HEK293 (cell line): ENCODE data around the gene NAALADL2.
"Not testable (repeated sequence)": the region's sequence is repeated elsewhere in the genome, so short reads cannot be mapped to it uniquely, and the experiment has no call there.

Experiments
- CTCF ChIA-PET: fragments of 350-600 bp; formaldehyde crosslinking; extraction: SDS; loops from one replicate; lab custom pipeline; 2021; ENCODE audit warnings: antibody characterized with exemption; lab: Yijun Ruan, JAX
- POLR2A ChIA-PET: fragments of 300-600 bp; formaldehyde crosslinking; extraction: SDS; loops from one replicate; lab custom pipeline; 2020; ENCODE audit warnings: antibody characterized with exemption, inconsistent platforms; lab: Yijun Ruan, JAX
- H3K27ac ChIP-seq: fragments of 200-500 bp; sonication (Bioruptor generic); 2 replicates; pipeline ENCODE4 v1.5.1; 2014; ENCODE audit warnings: low read depth, low read length, control low read depth, inconsistent platforms; ENCODE audit errors: extremely low read depth
- H3K36me3 ChIP-seq, 2 experiments: fragments of 200-500 bp in 1 of 2; sonication (Bioruptor generic) in 1 of 2; 1 replicate in 1 of 2; 2 replicates in 1 of 2; pipeline ENCODE4 v1.5.1; 2014 to 2017; ENCODE audit warnings: inconsistent platforms in 2 of 2, low read length in 2 of 2; ENCODE audit not compliant: control insufficient read depth in 2 of 2, insufficient read depth in 1 of 2
- H3K4me1 ChIP-seq: fragments of 200-500 bp; sonication (Bioruptor generic); 2 replicates; pipeline ENCODE4 v1.5.1; 2014; ENCODE audit warnings: mild to moderate bottlenecking, low read length, inconsistent platforms; ENCODE audit not compliant: control insufficient read depth, insufficient read depth
- H3K4me3 ChIP-seq: 2 replicates; pipeline ENCODE4 v1.5.1; 2011; ENCODE audit warnings: low read depth, mild to moderate bottlenecking, control low read depth, low read length, moderate library complexity
- H3K9me3 ChIP-seq: fragments of 200-500 bp; sonication (Bioruptor generic); 2 replicates; pipeline ENCODE4 v1.5.1; 2014; ENCODE audit warnings: low read depth, low read length, inconsistent platforms; ENCODE audit not compliant: control insufficient read depth, insufficient read depth
- BCL11B ChIP-seq: fragments of 450-650 bp; formaldehyde crosslinking; IDR thresholded peaks from 2 replicates; pipeline ENCODE4 v1.5.1; 2016; ENCODE audit warnings: low read depth, missing biosample characterization, missing genetic modification characterization
- KLF17 ChIP-seq: fragments of 450-650 bp; formaldehyde crosslinking; IDR thresholded peaks from 2 replicates; pipeline ENCODE4 v1.5.1; 2016; ENCODE audit warnings: missing biosample characterization, missing genetic modification characterization
- MEIS1 ChIP-seq: sonication (generic); formaldehyde crosslinking; IDR thresholded peaks from 2 replicates; pipeline ENCODE4 v1.8.1; 2022; ENCODE audit warnings: missing genetic modification reagents, mild to moderate bottlenecking, borderline replicate concordance
- OSR2 ChIP-seq: fragments of 450-650 bp; formaldehyde crosslinking; IDR thresholded peaks from 2 replicates; pipeline ENCODE4 v1.5.1; 2016; ENCODE audit warnings: missing biosample characterization, missing genetic modification characterization
- ZFP41 ChIP-seq: fragments of 450-650 bp; formaldehyde crosslinking; IDR thresholded peaks from 2 replicates; pipeline ENCODE4 v1.5.1; 2016; ENCODE audit warnings: missing biosample characterization, missing genetic modification characterization, borderline replicate concordance
- ZNF132 ChIP-seq: fragments of 450-650 bp; formaldehyde crosslinking; IDR thresholded peaks from 2 replicates; pipeline ENCODE4 v1.5.1; 2017; ENCODE audit warnings: missing biosample characterization, missing genetic modification characterization, borderline replicate concordance
- ZNF239 ChIP-seq: fragments of 450-650 bp; formaldehyde crosslinking; IDR thresholded peaks from 2 replicates; pipeline ENCODE4 v1.5.1; 2016; ENCODE audit warnings: missing biosample characterization, missing genetic modification characterization
- ZNF302 ChIP-seq: fragments of 450-650 bp; formaldehyde crosslinking; IDR thresholded peaks from 2 replicates; pipeline ENCODE4 v1.5.1; 2016; ENCODE audit warnings: missing biosample characterization, missing genetic modification characterization, low read depth
- ZNF426 ChIP-seq: fragments of 450-650 bp; formaldehyde crosslinking; IDR thresholded peaks from 2 replicates; pipeline ENCODE4 v1.5.1; 2017; ENCODE audit warnings: missing biosample characterization, missing genetic modification characterization, mild to moderate bottlenecking, inconsistent platforms, moderate library complexity
- ZNF433 ChIP-seq: fragments of 450-650 bp; formaldehyde crosslinking; IDR thresholded peaks from 2 replicates; pipeline ENCODE4 v1.5.1; 2016; ENCODE audit warnings: missing biosample characterization, missing genetic modification characterization, low read depth
- TF ChIP-seq, protein P1 (sequence below): fragments of 450-650 bp; formaldehyde crosslinking; IDR thresholded peaks from 2 replicates; pipeline ENCODE4 v1.5.1; 2017; ENCODE audit warnings: missing biosample characterization, missing genetic modification characterization
- TF ChIP-seq, protein P2 (sequence below): fragments of 450-650 bp; formaldehyde crosslinking; IDR thresholded peaks from 2 replicates; pipeline ENCODE4 v1.5.1; 2017; ENCODE audit warnings: missing biosample characterization, missing genetic modification characterization
- TF ChIP-seq, protein P3 (sequence below): fragments of 450-650 bp; formaldehyde crosslinking; IDR thresholded peaks from 2 replicates; pipeline ENCODE4 v1.5.1; 2016; ENCODE audit warnings: missing biosample characterization, missing genetic modification characterization
- TF ChIP-seq, protein P4 (sequence below): fragments of 450-650 bp; formaldehyde crosslinking; IDR thresholded peaks from 2 replicates; pipeline ENCODE4 v1.5.1; 2016; ENCODE audit warnings: missing biosample characterization, missing genetic modification characterization
- TF ChIP-seq, protein P5 (sequence below): fragments of 450-650 bp; formaldehyde crosslinking; IDR thresholded peaks from 2 replicates; pipeline ENCODE4 v1.5.1; 2016; ENCODE audit warnings: missing biosample characterization, missing genetic modification characterization

The NAALADL2 gene

DNA sequence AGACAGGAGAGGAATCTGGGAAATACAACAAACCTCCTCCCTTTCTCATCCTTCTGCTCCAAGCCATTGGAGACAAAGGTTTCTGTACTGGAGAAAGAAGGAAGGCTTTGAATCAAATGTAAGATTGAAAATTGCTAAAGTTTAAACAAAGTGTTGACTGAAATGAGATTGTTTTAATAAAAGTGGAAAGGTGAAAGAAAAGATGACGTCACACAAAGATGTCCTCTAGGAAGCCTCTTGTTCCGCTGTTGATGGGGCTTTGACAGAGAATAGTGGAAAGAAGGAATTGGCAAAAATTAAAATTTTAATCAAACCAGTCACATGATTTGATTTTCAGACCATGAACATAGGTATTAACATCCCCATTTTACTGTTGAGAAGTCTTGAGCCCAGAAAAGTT, 967.6 kb downstream of the NAALADL2 start:
- Histone ChIP-seq H3K9me3 (no peaks in the 10 kb centered on the region), H3K4me3 (no peak overlapping the region), H3K36me3 (no peaks in the 10 kb centered on the region), H3K27ac (no peak overlapping the region), H3K4me1 (no peaks in the 10 kb centered on the region)
- TF ChIP-seq ZNF302 (no peak), ZNF433 (tag by site-specific recombination) (no peak), ZFP41 (tag by site-specific recombination) (no peak), BCL11B (tag by site-specific recombination) (no peak), ZNF132 (tag by site-specific recombination) (no peak), KLF17 (tag by site-specific recombination) (no peak)
- TF ChIP-seq, protein P1, sequence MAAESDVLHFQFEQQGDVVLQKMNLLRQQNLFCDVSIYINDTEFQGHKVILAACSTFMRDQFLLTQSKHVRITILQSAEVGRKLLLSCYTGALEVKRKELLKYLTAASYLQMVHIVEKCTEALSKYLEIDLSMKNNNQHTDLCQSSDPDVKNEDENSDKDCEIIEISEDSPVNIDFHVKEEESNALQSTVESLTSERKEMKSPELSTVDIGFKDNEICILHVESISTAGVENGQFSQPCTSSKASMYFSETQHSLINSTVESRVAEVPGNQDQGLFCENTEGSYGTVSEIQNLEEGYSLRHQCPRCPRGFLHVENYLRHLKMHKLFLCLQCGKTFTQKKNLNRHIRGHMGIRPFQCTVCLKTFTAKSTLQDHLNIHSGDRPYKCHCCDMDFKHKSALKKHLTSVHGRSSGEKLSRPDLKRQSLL (tag by site-specific recombination): no peak
- TF ChIP-seq, protein P2, sequence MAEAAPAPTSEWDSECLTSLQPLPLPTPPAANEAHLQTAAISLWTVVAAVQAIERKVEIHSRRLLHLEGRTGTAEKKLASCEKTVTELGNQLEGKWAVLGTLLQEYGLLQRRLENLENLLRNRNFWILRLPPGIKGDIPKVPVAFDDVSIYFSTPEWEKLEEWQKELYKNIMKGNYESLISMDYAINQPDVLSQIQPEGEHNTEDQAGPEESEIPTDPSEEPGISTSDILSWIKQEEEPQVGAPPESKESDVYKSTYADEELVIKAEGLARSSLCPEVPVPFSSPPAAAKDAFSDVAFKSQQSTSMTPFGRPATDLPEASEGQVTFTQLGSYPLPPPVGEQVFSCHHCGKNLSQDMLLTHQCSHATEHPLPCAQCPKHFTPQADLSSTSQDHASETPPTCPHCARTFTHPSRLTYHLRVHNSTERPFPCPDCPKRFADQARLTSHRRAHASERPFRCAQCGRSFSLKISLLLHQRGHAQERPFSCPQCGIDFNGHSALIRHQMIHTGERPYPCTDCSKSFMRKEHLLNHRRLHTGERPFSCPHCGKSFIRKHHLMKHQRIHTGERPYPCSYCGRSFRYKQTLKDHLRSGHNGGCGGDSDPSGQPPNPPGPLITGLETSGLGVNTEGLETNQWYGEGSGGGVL: no peak
- ChIA-PET POLR2A (no interaction called here), CTCF (no interaction called here)

DNA sequence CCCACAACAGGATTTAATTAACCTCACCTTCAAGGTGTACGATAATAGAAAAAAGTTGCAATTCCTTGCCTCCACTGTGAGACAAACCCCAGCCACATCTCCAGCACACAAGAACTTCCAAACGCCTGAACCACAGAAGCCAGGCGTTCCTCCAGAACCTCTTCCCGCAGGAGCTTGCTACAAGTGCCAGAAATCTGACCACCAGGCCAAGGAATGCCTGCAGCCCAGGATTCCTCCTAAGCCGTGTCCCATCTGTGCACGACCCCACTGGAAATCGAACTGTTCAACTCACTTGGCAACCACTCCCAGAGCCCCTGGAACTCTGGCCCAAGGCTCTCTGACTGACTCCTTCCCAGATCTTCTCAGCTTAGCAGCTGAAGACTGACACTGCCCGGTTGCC, 970.7 kb downstream of the NAALADL2 start:
- H3K27ac ChIP-seq, H3K4me3 ChIP-seq, H3K4me1 ChIP-seq, H3K9me3 ChIP-seq, H3K36me3 ChIP-seq, POLR2A ChIA-PET, CTCF ChIA-PET: not testable (repeated sequence)

- POLR2A ChIA-PET, H3K4me3 ChIP-seq, CTCF ChIA-PET: not testable (repeated sequence)
Measured at GRCh38 chr3:175835763-175836162, 976.6 kb downstream of the NAALADL2 start.

GRCh38 chr3:175836617-175837016, 977.5 kb downstream of the NAALADL2 start:
- Histone ChIP-seq H3K27ac (no peak overlapping the region), H3K36me3 (no peaks in the 10 kb centered on the region), H3K9me3 (no peaks in the 10 kb centered on the region), H3K4me1 (no peaks in the 10 kb centered on the region), H3K4me3 (no peak overlapping the region)
- POLR2A ChIA-PET: no interaction called here
- CTCF ChIA-PET: no interaction called here
- TF ChIP-seq ZNF239 (tag by site-specific recombination) (no peak), ZNF426 (tag by site-specific recombination) (no peak)

More at GRCh38 chr3:175835763-175836162, 976.6 kb downstream of the NAALADL2 start:
- not testable (repeated sequence) for H3K9me3 ChIP-seq, H3K4me1 ChIP-seq, H3K27ac ChIP-seq, H3K36me3 ChIP-seq

- no peaks in the 10 kb centered on the region for H3K4me1 ChIP-seq
- no peak overlapping the region for H3K27ac ChIP-seq
- H3K4me3 ChIP-seq: no peak overlapping the region
- H3K36me3 ChIP-seq: no peaks in the 10 kb centered on the region
- H3K9me3 ChIP-seq: no peaks in the 10 kb centered on the region
- ChIA-PET CTCF (interaction anchor here (0.6 to 0.7 kb wide), 2 partner anchors 313 to 984 kb away, joined by 3 read pairs; no protein-coding TSS in a partner anchor), POLR2A (no interaction called here)
- TF ChIP-seq, protein P3, sequence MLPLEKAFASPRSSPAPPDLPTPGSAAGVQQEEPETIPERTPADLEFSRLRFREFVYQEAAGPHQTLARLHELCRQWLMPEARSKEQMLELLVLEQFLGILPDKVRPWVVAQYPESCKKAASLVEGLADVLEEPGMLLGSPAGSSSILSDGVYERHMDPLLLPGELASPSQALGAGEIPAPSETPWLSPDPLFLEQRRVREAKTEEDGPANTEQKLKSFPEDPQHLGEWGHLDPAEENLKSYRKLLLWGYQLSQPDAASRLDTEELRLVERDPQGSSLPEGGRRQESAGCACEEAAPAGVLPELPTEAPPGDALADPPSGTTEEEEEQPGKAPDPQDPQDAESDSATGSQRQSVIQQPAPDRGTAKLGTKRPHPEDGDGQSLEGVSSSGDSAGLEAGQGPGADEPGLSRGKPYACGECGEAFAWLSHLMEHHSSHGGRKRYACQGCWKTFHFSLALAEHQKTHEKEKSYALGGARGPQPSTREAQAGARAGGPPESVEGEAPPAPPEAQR (tag by site-specific recombination): no peak
- TF ChIP-seq OSR2 (tag by site-specific recombination): no peak
- TF ChIP-seq MEIS1 (CRISPR knock-in tag): no peak
- TF ChIP-seq, protein P4, sequence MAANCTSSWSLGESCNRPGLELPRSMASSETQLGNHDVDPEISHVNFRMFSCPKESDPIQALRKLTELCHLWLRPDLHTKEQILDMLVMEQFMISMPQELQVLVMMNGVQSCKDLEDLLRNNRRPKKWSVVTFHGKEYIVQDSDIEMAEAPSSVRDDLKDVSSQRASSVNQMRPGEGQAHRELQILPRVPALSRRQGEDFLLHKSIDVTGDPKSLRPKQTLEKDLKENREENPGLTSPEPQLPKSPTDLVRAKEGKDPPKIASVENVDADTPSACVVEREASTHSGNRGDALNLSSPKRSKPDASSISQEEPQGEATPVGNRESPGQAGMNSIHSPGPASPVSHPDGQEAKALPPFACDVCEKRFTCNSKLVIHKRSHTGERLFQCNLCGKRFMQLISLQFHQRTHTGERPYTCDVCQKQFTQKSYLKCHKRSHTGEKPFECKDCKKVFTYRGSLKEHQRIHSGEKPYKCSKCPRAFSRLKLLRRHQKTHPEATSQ (tag by site-specific recombination): no peak
- TF ChIP-seq, protein P5, sequence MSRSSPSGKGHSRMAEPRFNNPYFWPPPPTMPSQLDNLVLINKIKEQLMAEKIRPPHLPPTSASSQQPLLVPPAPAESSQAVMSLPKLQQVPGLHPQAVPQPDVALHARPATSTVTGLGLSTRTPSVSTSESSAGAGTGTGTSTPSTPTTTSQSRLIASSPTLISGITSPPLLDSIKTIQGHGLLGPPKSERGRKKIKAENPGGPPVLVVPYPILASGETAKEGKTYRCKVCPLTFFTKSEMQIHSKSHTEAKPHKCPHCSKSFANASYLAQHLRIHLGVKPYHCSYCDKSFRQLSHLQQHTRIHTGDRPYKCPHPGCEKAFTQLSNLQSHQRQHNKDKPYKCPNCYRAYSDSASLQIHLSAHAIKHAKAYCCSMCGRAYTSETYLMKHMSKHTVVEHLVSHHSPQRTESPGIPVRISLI (tag by site-specific recombination): no peak
Measured at GRCh38 chr3:175837962-175838361, 978.8 kb downstream of the NAALADL2 start.
